WTC11 (cell line): Measurements from ENCODE around the gene AASS. TPM values are rescaled to one million over a fixed set of nuclear protein-coding genes. Genes with fewer than 3 reads are reported as not detected.

Experiments
- ATAC-seq: fragments of 200-7000 bp; cut with Tn5 transposase; 2 replicates; pipeline ENCODE4 v1.10.0; 2021; ENCODE audit warnings: mild to moderate bottlenecking, moderate library complexity
- CTCF ChIA-PET: fragments of 300-600 bp; sonication (Branson Sonifier 250); formaldehyde crosslinking; loops from one replicate; lab custom pipeline; 2021; ENCODE audit warnings: antibody characterized with exemption; lab: Charles Lee
- POLR2A ChIA-PET: fragments of 350-600 bp; sonication (Branson Sonifier 250); formaldehyde crosslinking; loops from one replicate; lab custom pipeline; 2021; ENCODE audit warnings: antibody characterized with exemption; lab: Charles Lee
- DNase-seq: peaks from one replicate; pipeline ENCODE4 v3.0.0; 2021; ENCODE audit warnings: low spot score
- H3K27ac Mint-ChIP-seq: 2 replicates; pipeline ENCODE4 v1.8.0; 2021; ENCODE audit warnings: mixed read lengths
- H3K27me3 Mint-ChIP-seq: 2 replicates; pipeline ENCODE4 v1.8.0; 2021; ENCODE audit warnings: low read depth, mild to moderate bottlenecking, moderate library complexity, mixed read lengths
- H3K36me3 Mint-ChIP-seq: 2 replicates; pipeline ENCODE4 v1.8.0; 2021; ENCODE audit warnings: mixed read lengths
- H3K4me1 Mint-ChIP-seq: 2 replicates; pipeline ENCODE4 v1.8.0; 2022; ENCODE audit warnings: mixed read lengths
- H3K4me3 Mint-ChIP-seq: 2 replicates; pipeline ENCODE4 v1.8.0; 2021; ENCODE audit warnings: mild to moderate bottlenecking, moderate library complexity, mixed read lengths
- H3K9me3 Mint-ChIP-seq: 2 replicates; pipeline ENCODE4 v1.8.0; 2021; ENCODE audit warnings: mixed read lengths
- CBFB ChIP-seq: sonication (generic); formaldehyde crosslinking; IDR thresholded peaks from 2 replicates; pipeline ENCODE4 v1.8.1; 2022; ENCODE audit warnings: mild to moderate bottlenecking, low read depth, missing genetic modification reagents
- CREB1 ChIP-seq: sonication (generic); formaldehyde crosslinking; IDR thresholded peaks from 2 replicates; pipeline ENCODE4 v1.8.0; 2023; ENCODE audit warnings: mild to moderate bottlenecking, missing genetic modification reagents
- E2F4 ChIP-seq: sonication (generic); formaldehyde crosslinking; IDR thresholded peaks from 2 replicates; pipeline ENCODE4 v1.8.1; 2022; ENCODE audit warnings: low read depth, mild to moderate bottlenecking, moderate library complexity, missing genetic modification reagents, borderline replicate concordance
- ESRRA ChIP-seq: sonication (generic); formaldehyde crosslinking; IDR thresholded peaks from 2 replicates; pipeline ENCODE4 v1.8.1; 2022; ENCODE audit warnings: mild to moderate bottlenecking, missing genetic modification reagents, borderline replicate concordance
- FOXJ3 ChIP-seq: sonication (generic); formaldehyde crosslinking; IDR thresholded peaks from 2 replicates; pipeline ENCODE4 v1.9.0; 2021; ENCODE audit warnings: missing genetic modification reagents, mild to moderate bottlenecking, borderline replicate concordance
- GRHL2 ChIP-seq: fragments of 250-450 bp; sonication (Bioruptor Pico); IDR thresholded peaks from 2 replicates; pipeline ENCODE4 v1.8.0; 2022; ENCODE audit warnings: mild to moderate bottlenecking, moderate library complexity; ENCODE audit not compliant: insufficient replicate concordance, severe bottlenecking
- GTF2I ChIP-seq: fragments of 250-450 bp; sonication (Bioruptor Pico); conservative IDR thresholded peaks from 2 replicates; pipeline ENCODE4 v1.4.0; 2021; ENCODE audit warnings: mild to moderate bottlenecking
- HMGA2 ChIP-seq: fragments of 250-450 bp; sonication (Bioruptor Pico); IDR thresholded peaks from 2 replicates; pipeline ENCODE4 v1.4.0; 2021; ENCODE audit warnings: mild to moderate bottlenecking, moderate library complexity
- JAZF1 ChIP-seq: fragments of 250-450 bp; sonication (Bioruptor Pico); IDR thresholded peaks from 2 replicates; pipeline ENCODE4 v1.9.0; 2021; ENCODE audit warnings: moderate library complexity, mild to moderate bottlenecking, inconsistent platforms
- JUN ChIP-seq: sonication (generic); formaldehyde crosslinking; IDR thresholded peaks from 2 replicates; pipeline ENCODE4 v1.8.0; 2023; ENCODE audit warnings: mild to moderate bottlenecking, missing genetic modification reagents
- KAT7 ChIP-seq: sonication (generic); formaldehyde crosslinking; IDR thresholded peaks from 2 replicates; pipeline ENCODE4 v1.8.1; 2023; ENCODE audit warnings: missing genetic modification reagents, mild to moderate bottlenecking, borderline replicate concordance
- NFATC4 ChIP-seq: fragments of 250-450 bp; sonication (Bioruptor Pico); IDR thresholded peaks from 2 replicates; pipeline ENCODE4 v1.9.0; 2021; ENCODE audit warnings: mild to moderate bottlenecking
- NR3C1 ChIP-seq: sonication (generic); formaldehyde crosslinking; conservative IDR thresholded peaks from 2 replicates; pipeline ENCODE4 v1.8.1; 2023; ENCODE audit warnings: low read depth, mild to moderate bottlenecking, missing genetic modification reagents
- PREB ChIP-seq: sonication (generic); formaldehyde crosslinking; IDR thresholded peaks from 2 replicates; pipeline ENCODE4 v1.8.1; 2022; ENCODE audit warnings: mild to moderate bottlenecking, missing genetic modification reagents, moderate library complexity, borderline replicate concordance
- PRRX2 ChIP-seq: fragments of 250-450 bp; sonication (Bioruptor Pico); IDR thresholded peaks from 2 replicates; pipeline ENCODE4 v1.8.0; 2021; ENCODE audit warnings: mild to moderate bottlenecking
- RELA ChIP-seq: sonication (generic); formaldehyde crosslinking; IDR thresholded peaks from 2 replicates; pipeline ENCODE4 v1.8.1; 2022; ENCODE audit warnings: missing genetic modification reagents, mild to moderate bottlenecking, borderline replicate concordance
- TCF7 ChIP-seq: sonication (generic); formaldehyde crosslinking; IDR thresholded peaks from 2 replicates; pipeline ENCODE4 v1.8.0; 2022; ENCODE audit warnings: mild to moderate bottlenecking, low read depth, missing genetic modification reagents, moderate library complexity
- TP53 ChIP-seq: sonication (generic); formaldehyde crosslinking; IDR thresholded peaks from 2 replicates; pipeline ENCODE4 v1.8.1; 2023; ENCODE audit warnings: mild to moderate bottlenecking, missing genetic modification reagents
- ZNF121 ChIP-seq: sonication (generic); formaldehyde crosslinking; IDR thresholded peaks from 2 replicates; pipeline ENCODE4 v1.8.0; 2023; ENCODE audit warnings: missing genetic modification reagents
- ZNF317 ChIP-seq: sonication (generic); formaldehyde crosslinking; IDR thresholded peaks from 2 replicates; pipeline ENCODE4 v1.8.1; 2023; ENCODE audit warnings: low read depth, mild to moderate bottlenecking, moderate library complexity, missing genetic modification reagents, borderline replicate concordance
- ZNF423 ChIP-seq: fragments of 250-450 bp; sonication (Bioruptor Pico); IDR thresholded peaks from 2 replicates; pipeline ENCODE4 v2.1.2; 2022; ENCODE audit warnings: mild to moderate bottlenecking, moderate library complexity
- total RNA-seq: library from RNA; stranded (reverse); gene quantifications from 3 replicates; pipeline ENCODE4 v1.2.3, GENCODE V29; 2021
- TF ChIP-seq, protein P1 (sequence below): sonication (generic); formaldehyde crosslinking; IDR thresholded peaks from 2 replicates; pipeline ENCODE4 v1.8.1; 2023; ENCODE audit warnings: mild to moderate bottlenecking, moderate library complexity, missing genetic modification reagents
- TF ChIP-seq, protein P2 (sequence below): fragments of 250-450 bp; sonication (Bioruptor Pico); IDR thresholded peaks from 2 replicates; pipeline ENCODE4 v1.9.0; 2021; ENCODE audit warnings: moderate library complexity, mild to moderate bottlenecking, inconsistent platforms, borderline replicate concordance

The AASS gene
- total RNA-seq, 1 experiment from 2014 or later: 308 TPM

- Mint-ChIP-seq H3K27me3 (no peaks in the 10 kb centered on the region), H3K36me3 (peaks cover 53% of the 10 kb centered on the region), H3K27ac (no peak overlapping the region), H3K4me1 (no peaks in the 10 kb centered on the region), H3K4me3 (no peak overlapping the region), H3K9me3 (no peaks in the 10 kb centered on the region)
- no peak for ATAC-seq
- TF ChIP-seq, protein P1, sequence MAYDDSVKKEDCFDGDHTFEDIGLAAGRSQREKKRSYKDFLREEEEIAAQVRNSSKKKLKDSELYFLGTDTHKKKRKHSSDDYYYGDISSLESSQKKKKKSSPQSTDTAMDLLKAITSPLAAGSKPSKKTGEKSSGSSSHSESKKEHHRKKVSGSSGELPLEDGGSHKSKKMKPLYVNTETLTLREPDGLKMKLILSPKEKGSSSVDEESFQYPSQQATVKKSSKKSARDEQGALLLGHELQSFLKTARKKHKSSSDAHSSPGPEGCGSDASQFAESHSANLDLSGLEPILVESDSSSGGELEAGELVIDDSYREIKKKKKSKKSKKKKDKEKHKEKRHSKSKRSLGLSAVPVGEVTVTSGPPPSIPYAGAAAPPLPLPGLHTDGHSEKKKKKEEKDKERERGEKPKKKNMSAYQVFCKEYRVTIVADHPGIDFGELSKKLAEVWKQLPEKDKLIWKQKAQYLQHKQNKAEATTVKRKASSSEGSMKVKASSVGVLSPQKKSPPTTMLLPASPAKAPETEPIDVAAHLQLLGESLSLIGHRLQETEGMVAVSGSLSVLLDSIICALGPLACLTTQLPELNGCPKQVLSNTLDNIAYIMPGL (CRISPR knock-in tag): no peak
- TF ChIP-seq NR3C1 (CRISPR knock-in tag) (no peak), TCF7 (CRISPR knock-in tag) (no peak), JAZF1 (no peak), ZNF423 (CRISPR knock-in tag) (no peak)
- no peak for DNase-seq
- CTCF ChIA-PET: no interaction called here
- POLR2A ChIA-PET: no interaction called here
Measured at GRCh38 chr7:122035876-122036275, 108.2 kb downstream of the AASS start.

DNA sequence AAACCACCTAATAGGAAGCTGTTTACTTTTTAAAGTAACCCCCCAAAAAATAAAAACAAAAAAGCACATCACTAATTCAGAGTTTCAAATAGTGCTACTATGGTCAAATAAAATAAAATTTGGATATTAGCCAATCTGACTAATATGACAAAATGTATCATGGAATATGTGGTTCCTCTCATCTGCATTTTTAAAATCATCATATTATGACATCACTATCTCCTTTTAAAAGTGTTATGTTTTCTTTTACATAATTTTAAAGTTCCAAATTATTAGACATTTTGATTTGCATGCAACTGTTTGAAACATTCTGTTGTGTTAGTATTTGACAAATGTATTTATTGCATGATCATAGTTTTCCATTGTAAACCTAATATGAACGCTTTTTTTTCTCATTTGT is 110.4 kb downstream of the AASS start:
- Mint-ChIP-seq H3K27me3 (no peaks in the 10 kb centered on the region), H3K27ac (no peak overlapping the region), H3K36me3 (peaks cover 35% of the 10 kb centered on the region), H3K4me3 (no peak overlapping the region), H3K4me1 (no peaks in the 10 kb centered on the region), H3K9me3 (no peaks in the 10 kb centered on the region)
- POLR2A ChIA-PET: no interaction called here
- no peak for ATAC-seq
- CTCF ChIA-PET: no interaction called here
- TF ChIP-seq, protein P2, sequence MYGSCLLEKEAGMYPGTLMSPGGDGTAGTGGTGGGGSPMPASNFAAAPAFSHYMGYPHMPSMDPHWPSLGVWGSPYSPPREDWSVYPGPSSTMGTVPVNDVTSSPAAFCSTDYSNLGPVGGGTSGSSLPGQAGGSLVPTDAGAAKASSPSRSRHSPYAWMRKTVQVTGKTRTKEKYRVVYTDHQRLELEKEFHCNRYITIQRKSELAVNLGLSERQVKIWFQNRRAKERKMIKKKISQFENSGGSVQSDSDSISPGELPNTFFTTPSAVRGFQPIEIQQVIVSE (CRISPR knock-in tag): no peak
- TF ChIP-seq TP53: no peak
- no peak for TF ChIP-seq KAT7 (CRISPR knock-in tag)
- TF ChIP-seq GRHL2 (CRISPR knock-in tag): no peak
- no peak for TF ChIP-seq E2F4 (CRISPR knock-in tag)
- no peak for TF ChIP-seq GTF2I (CRISPR knock-in tag)
- TF ChIP-seq NFATC4 (CRISPR knock-in tag): no peak
- TF ChIP-seq PREB (CRISPR knock-in tag): no peak
- TF ChIP-seq ZNF121 (CRISPR knock-in tag): no peak
- TF ChIP-seq HMGA2 (CRISPR knock-in tag): no peak
- TF ChIP-seq JUN: no peak
- TF ChIP-seq ESRRA (CRISPR knock-in tag): no peak
- no peak for TF ChIP-seq RELA
- TF ChIP-seq FOXJ3 (CRISPR knock-in tag): no peak
- TF ChIP-seq CREB1: no peak
- no peak for TF ChIP-seq ZNF317 (CRISPR knock-in tag)
- no peak for TF ChIP-seq CBFB
- TF ChIP-seq PRRX2 (CRISPR knock-in tag): no peak
- DNase-seq: no peak
